ENCODE measurements around the gene SAFB2.
"Not testable (repeated sequence)": the region's sequence is repeated elsewhere in the genome, so short reads cannot be mapped to it uniquely, and the experiment has no call there.

The SAFB2 gene

GRCh38 chr19:5632241-5632612, 9.7 kb upstream of the SAFB2 start:
- DNase-seq = no peak

- DNase-seq = no peak
Observed at GRCh38 chr19:5631567-5632240, 9.1 kb upstream of the SAFB2 start.

GRCh38 chr19:5628919-5629481, 6.4 kb upstream of the SAFB2 start:
- no peak for DNase-seq

- DNase-seq = no peak
Observed at GRCh38 chr19:5628461-5628860, 5.9 kb upstream of the SAFB2 start.

- DNase-seq = peak; percentile 42
Observed at GRCh38 chr19:5627395-5627904, 4.9 kb upstream of the SAFB2 start.

GRCh38 chr19:5625641-5626040, 3.1 kb upstream of the SAFB2 start:
- DNase-seq = no peak

GRCh38 chr19:5624741-5625278, 2.2 kb upstream of the SAFB2 start:
- DNase-seq = no peak

GRCh38 chr19:5624018-5624663, 1.6 kb upstream of the SAFB2 start:
- DNase-seq = no peak

- peak; percentile 29 for DNase-seq
Observed at GRCh38 chr19:5623397-5624017, 931 bp upstream of the SAFB2 start.

- DNase-seq = peak; percentile 28
Observed at GRCh38 chr19:5621945-5622464, 571 bp downstream of the SAFB2 start.

GRCh38 chr19:5621311-5621944, 1.1 kb downstream of the SAFB2 start:
- no peak for DNase-seq

- no peak for DNase-seq
Observed at GRCh38 chr19:5619946-5620345, 2.6 kb downstream of the SAFB2 start.

- no peak for DNase-seq
Observed at GRCh38 chr19:5618591-5618990, 4.0 kb downstream of the SAFB2 start.

- DNase-seq = no peak
Observed at GRCh38 chr19:5617080-5617479, 5.5 kb downstream of the SAFB2 start.

GRCh38 chr19:5615756-5616327, 6.7 kb downstream of the SAFB2 start:
- no peak for DNase-seq

GRCh38 chr19:5612891-5613865, 9.4 kb downstream of the SAFB2 start:
- no peak for DNase-seq

GRCh38 chr19:5609881-5610448, 12.6 kb downstream of the SAFB2 start:
- DNase-seq = no peak

GRCh38 chr19:5608766-5609165, 13.8 kb downstream of the SAFB2 start:
- not testable (repeated sequence) for DNase-seq

GRCh38 chr19:5608291-5608690, 14.3 kb downstream of the SAFB2 start:
- no peak for DNase-seq

Data from activated CD8-positive, alpha-beta memory T cell treated with anti-CD3 and anti-CD28 coated beads, Interleukin-2, amount 50 U/mL, for 4 hours (primary cell).